B cell (primary cell): ENCODE measurements around the gene ACSS1. TPM values are rescaled to one million over a fixed set of nuclear protein-coding genes. Genes with fewer than 3 reads are reported as not detected.

Source experiments
- ATAC-seq: fragments of 200-7000 bp; cut with Tn5 transposase; one replicate; pipeline ENCODE4 v1.10.0; 2021; ENCODE audit warnings: low read depth, mild to moderate bottlenecking, moderate number of reproducible peaks, moderate library complexity
- CTCF ChIA-PET: fragments of 350-600 bp; sonication (Branson Sonifier 250); formaldehyde crosslinking; loops from one replicate; lab custom pipeline; 2021; ENCODE audit warnings: antibody characterized with exemption, inconsistent platforms; lab: Charles Lee
- POLR2A ChIA-PET: fragments of 350-600 bp; sonication (Branson Sonifier 250); formaldehyde crosslinking; loops from one replicate; lab custom pipeline; 2021; ENCODE audit warnings: antibody characterized with exemption; lab: Charles Lee
- DNase-seq: peaks from one replicate; pipeline ENCODE4 v3.0.0; 2013
- H2AFZ ChIP-seq: 2 replicates; pipeline ENCODE4 v1.6.1; 2012; ENCODE audit warnings: mild to moderate bottlenecking, low read depth, low read length; ENCODE audit not compliant: insufficient read depth, poor library complexity, severe bottlenecking
- H3K27ac ChIP-seq, 2 donors: 1 replicate in 1 of 2; 2 replicates in 1 of 2; pipeline ENCODE4 v1.5.1; 2012 to 2013; ENCODE audit warnings: low read length in 2 of 2, mild to moderate bottlenecking in 2 of 2, moderate library complexity in 1 of 2
- H3K27me3 ChIP-seq, 4 experiments: fragments of 200-600 bp in 1 of 4; sonication (generic) in 1 of 4; replicated peaks in 1 of 4; 1 replicate in 2 of 4; 2 replicates in 2 of 4; pipeline versions ENCODE4 v1.6.1 to v1.7.0; 2013 to 2016; ENCODE audit warnings: low read length in 3 of 4, mild to moderate bottlenecking in 2 of 4, mixed read lengths in 1 of 4, moderate library complexity in 1 of 4; ENCODE audit not compliant: insufficient read depth in 4 of 4, control insufficient read depth in 3 of 4; ENCODE audit errors: control extremely low read depth in 1 of 4
- H3K36me3 ChIP-seq, 2 experiments: replicated peaks in 1 of 2; 1 replicate in 1 of 2; 2 replicates in 1 of 2; pipeline versions ENCODE4 v1.6.1 to v1.7.1; 2013; ENCODE audit warnings: low read length in 1 of 2; ENCODE audit not compliant: insufficient read depth in 2 of 2, control insufficient read depth in 1 of 2; ENCODE audit errors: control extremely low read depth in 1 of 2, extremely low read depth in 1 of 2
- H3K4me1 ChIP-seq, 2 donors: fragments of 200-600 bp in 1 of 2; sonication (generic) in 1 of 2; 1 replicate in 1 of 2; 2 replicates in 1 of 2; pipeline versions ENCODE4 v1.5.1 to v1.6.1; 2013 to 2017; ENCODE audit warnings: low read length in 2 of 2; ENCODE audit not compliant: control insufficient read depth in 2 of 2, insufficient read depth in 2 of 2
- H3K4me2 ChIP-seq: replicated peaks from 2 replicates; pipeline ENCODE3; 2012; ENCODE audit warnings: mild to moderate bottlenecking, low read depth, low read length; ENCODE audit not compliant: poor library complexity, severe bottlenecking
- H3K4me3 ChIP-seq, 5 experiments: fragments of 200-600 bp in 1 of 5; sonication (generic) in 1 of 5; 1 replicate in 3 of 5; 2 replicates in 2 of 5; pipeline versions ENCODE4 v1.5.1 to v1.7.0; 2011 to 2016; ENCODE audit warnings: low read length in 4 of 5, mild to moderate bottlenecking in 4 of 5, low read depth in 2 of 5, control low read depth in 1 of 5, moderate library complexity in 1 of 5; ENCODE audit not compliant: insufficient read depth in 1 of 5; ENCODE audit errors: control extremely low read depth in 1 of 5, extremely low read depth in 1 of 5
- H3K79me2 ChIP-seq: fragments of 200-600 bp; sonication (generic); one replicate; pipeline ENCODE4 v1.6.0; 2016; ENCODE audit warnings: low read length; ENCODE audit not compliant: control insufficient read depth, insufficient read depth
- H3K9ac ChIP-seq: fragments of 200-600 bp; sonication (generic); 2 replicates; pipeline ENCODE4 v1.6.1; 2017; ENCODE audit warnings: mild to moderate bottlenecking, low read length, moderate library complexity
- H3K9me3 ChIP-seq, 3 donors: one replicate each; pipeline versions ENCODE4 v1.6.1 to v1.7.1; 2013; ENCODE audit warnings: low read length in 2 of 3; ENCODE audit not compliant: control insufficient read depth in 2 of 3, insufficient read depth in 1 of 3; ENCODE audit errors: control extremely low read depth in 1 of 3
- H4K20me1 ChIP-seq: 2 replicates; pipeline ENCODE4 v1.6.0; 2012; ENCODE audit warnings: mild to moderate bottlenecking, low read length; ENCODE audit not compliant: insufficient read depth, control insufficient read depth, poor library complexity, severe bottlenecking
- H3K27ac Mint-ChIP-seq: one replicate; pipeline ENCODE4 v1.8.0; 2021; ENCODE audit warnings: mixed read lengths
- H3K27me3 Mint-ChIP-seq: one replicate; pipeline ENCODE4 v1.8.0; 2021; ENCODE audit warnings: mixed read lengths
- H3K4me1 Mint-ChIP-seq: one replicate; pipeline ENCODE4 v1.8.0; 2021; ENCODE audit warnings: mixed read lengths
- H3K4me3 Mint-ChIP-seq: one replicate; pipeline ENCODE4 v1.8.0; 2021; ENCODE audit warnings: mixed read lengths
- H3K9me3 Mint-ChIP-seq: one replicate; pipeline ENCODE4 v1.8.0; 2022; ENCODE audit warnings: mixed read lengths; ENCODE audit not compliant: insufficient read depth
- CTCF ChIP-seq: fragments of 200-600 bp; IDR thresholded peaks from one replicate; pipeline ENCODE4 v1.8.0; 2022; ENCODE audit warnings: antibody characterized with exemption, mild to moderate bottlenecking
- EZH2 ChIP-seq: IDR thresholded peaks from 2 replicates; pipeline ENCODE4 v1.6.1; 2012; ENCODE audit warnings: borderline replicate concordance, low read depth, mild to moderate bottlenecking, moderate library complexity, low read length; ENCODE audit not compliant: insufficient read depth, poor library complexity, severe bottlenecking
- WGBS: methylation state at CpG from one replicate; pipeline ENCODE4 v1.1.5; 2013; ENCODE audit warnings: missing lambda C conversion rate; ENCODE audit not compliant: insufficient coverage; 5-methylcytosine and 5-hydroxymethylcytosine counted together
- intact Hi-C: fragments of 100-400 bp; cut with micrococcal nuclease; formaldehyde crosslinking; loops from one replicate; pipeline ENCODE4 v1.10.0; 2022
- polyA plus RNA-seq: library from polyadenylated mRNA; depleted of rRNA; stranded (reverse); fragments of >200 nt; gene quantifications from 2 replicates; pipeline ENCODE4 v1.2.3, GENCODE V29; 2012
- total RNA-seq, 2 donors: library from RNA; stranded (reverse); fragments of 120-200 nt in 1 of 2; gene quantifications; 1 replicate in 1 of 2; 2 replicates in 1 of 2; pipeline versions ENCODE4 v1.2.3 to v1.2.4, GENCODE V29; 2013 to 2022

The ACSS1 gene
- total and polyA plus RNA-seq, 2 donors (not counting 1 experiment from before 2014, with no cell fraction given): 82.7 to 95.5 TPM

DNA sequence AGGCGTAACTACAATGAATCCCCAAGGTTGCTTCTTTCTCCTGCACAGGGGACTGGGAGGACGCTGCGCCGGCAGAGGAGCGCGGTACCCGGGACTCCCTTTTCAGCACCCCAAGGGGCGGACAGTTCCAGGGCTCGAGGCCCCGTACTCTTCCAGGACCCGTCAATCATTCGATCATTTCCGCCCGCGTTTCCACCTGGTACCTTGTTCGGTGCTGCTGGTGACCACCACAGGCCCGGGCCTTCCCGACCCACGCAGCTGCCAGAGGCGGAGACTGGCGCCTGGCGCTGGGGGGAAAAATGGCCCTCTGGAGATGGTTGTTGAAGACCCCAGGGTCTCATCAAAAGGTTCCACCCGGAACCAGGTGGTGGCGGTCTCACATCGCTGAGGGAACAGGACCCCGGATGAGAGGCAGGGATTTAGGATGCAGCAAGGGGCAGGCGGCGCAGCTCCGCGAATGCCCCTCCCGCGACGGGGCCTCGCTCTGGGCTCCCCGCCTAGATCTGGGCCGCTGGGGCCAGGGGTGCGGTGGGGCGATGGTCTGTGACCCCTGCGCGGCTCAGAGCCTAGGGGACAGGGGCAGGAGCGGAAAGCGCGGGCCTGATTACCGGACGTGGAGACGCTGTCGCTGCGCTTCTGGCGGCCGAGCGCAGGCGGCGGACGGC is 23.3 kb upstream of the ACSS1 start:
- Mint-ChIP-seq H3K9me3 (no peaks in the 10 kb centered on the region), H3K27ac (no peak overlapping the region), H3K27me3 (peaks cover 71% of the 10 kb centered on the region), H3K4me3 (no peak overlapping the region), H3K4me1 (peaks cover 11% of the 10 kb centered on the region)
- Histone ChIP-seq H3K4me3 (no peak overlapping the region), H3K27ac (no peak overlapping the region), H3K27me3 (peaks cover 0 to 82% (median 62%) of the 10 kb centered on the region in 4 experiments), H3K9me3 (peaks cover 0 to 25% (median 0%) of the 10 kb centered on the region in 3 donors), H3K4me2 (peak overlapping the region; percentile 3), H2AFZ (no peak overlapping the region), H4K20me1 (no peaks in the 10 kb centered on the region), H3K4me1 (peaks cover 5 to 34% of the 10 kb centered on the region in 2 donors), H3K9ac (no peak overlapping the region), H3K36me3 (no peaks in the 10 kb centered on the region), H3K79me2 (no peaks in the 10 kb centered on the region)
- POLR2A ChIA-PET: no interaction called here
- WGBS: 14% methylated on average over 47 of the region's 54 CpGs
- DNase-seq (no peak), ATAC-seq (no peak)
- TF ChIP-seq CTCF (no peak), EZH2 (no peak)
- intact Hi-C loops: no loop called here
- CTCF ChIA-PET: no interaction called here

DNA sequence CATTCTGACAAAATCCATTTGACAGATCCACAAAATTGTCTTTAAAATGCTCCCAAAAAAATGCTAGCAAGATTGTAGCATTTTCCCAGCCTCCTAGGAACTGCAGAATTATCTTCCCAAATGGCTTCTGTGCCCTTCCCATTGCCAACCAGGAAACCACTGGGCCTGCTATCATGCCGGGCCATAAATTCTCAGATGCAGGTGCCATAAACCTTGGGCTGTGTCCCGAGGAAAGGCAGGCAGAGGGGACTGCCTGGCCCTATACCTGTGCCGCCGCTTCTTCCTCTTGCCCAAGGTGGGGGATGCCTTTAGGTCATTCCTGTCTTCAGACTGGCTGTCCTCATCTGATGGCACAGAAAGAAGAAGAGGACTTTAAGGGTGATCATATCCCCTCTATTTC is 21.2 kb upstream of the ACSS1 start:
- Histone ChIP-seq H3K36me3 (no peaks in the 10 kb centered on the region), H3K27me3 (peaks cover 0 to 69% (median 61%) of the 10 kb centered on the region in 4 experiments), H3K27ac (no peak overlapping the region), H3K4me2 (no peak overlapping the region), H2AFZ (no peak overlapping the region), H3K79me2 (no peaks in the 10 kb centered on the region), H3K9me3 (peaks cover 0 to 21% (median 0%) of the 10 kb centered on the region in 3 donors), H3K4me1 (peaks cover 5 to 31% of the 10 kb centered on the region in 2 donors), H3K9ac (no peak overlapping the region), H4K20me1 (no peaks in the 10 kb centered on the region), H3K4me3 (no peak overlapping the region)
- intact Hi-C loops: no loop called here
- H3K4me3 Mint-ChIP-seq: no peak overlapping the region
- no peak for DNase-seq
- TF ChIP-seq CTCF (no peak), EZH2 (no peak)
- 67% methylated on average over 4 of the region's 4 CpGs for WGBS
- H3K27me3 Mint-ChIP-seq: peaks cover 70% of the 10 kb centered on the region
- ChIA-PET POLR2A (no interaction called here), CTCF (no interaction called here)
- no peak overlapping the region for H3K27ac Mint-ChIP-seq
- peaks cover 11% of the 10 kb centered on the region for H3K4me1 Mint-ChIP-seq
- ATAC-seq: no peak
- no peaks in the 10 kb centered on the region for H3K9me3 Mint-ChIP-seq
